Endometrium (tissue), 2 donors: ENCODE results near the gene SELPLG.
"Not testable (repeated sequence)": the region's sequence is repeated elsewhere in the genome, so short reads cannot be mapped to it uniquely, and the experiment has no call there.

Experiments used
- FAIRE-seq: peaks from 2 replicates; lab custom pipeline; 2012; peaks lifted over from hg19 to GRCh38; lab: Jason Lieb, UNC
- donor health status: control.
- donor health status: control.

Gene SELPLG

DNA sequence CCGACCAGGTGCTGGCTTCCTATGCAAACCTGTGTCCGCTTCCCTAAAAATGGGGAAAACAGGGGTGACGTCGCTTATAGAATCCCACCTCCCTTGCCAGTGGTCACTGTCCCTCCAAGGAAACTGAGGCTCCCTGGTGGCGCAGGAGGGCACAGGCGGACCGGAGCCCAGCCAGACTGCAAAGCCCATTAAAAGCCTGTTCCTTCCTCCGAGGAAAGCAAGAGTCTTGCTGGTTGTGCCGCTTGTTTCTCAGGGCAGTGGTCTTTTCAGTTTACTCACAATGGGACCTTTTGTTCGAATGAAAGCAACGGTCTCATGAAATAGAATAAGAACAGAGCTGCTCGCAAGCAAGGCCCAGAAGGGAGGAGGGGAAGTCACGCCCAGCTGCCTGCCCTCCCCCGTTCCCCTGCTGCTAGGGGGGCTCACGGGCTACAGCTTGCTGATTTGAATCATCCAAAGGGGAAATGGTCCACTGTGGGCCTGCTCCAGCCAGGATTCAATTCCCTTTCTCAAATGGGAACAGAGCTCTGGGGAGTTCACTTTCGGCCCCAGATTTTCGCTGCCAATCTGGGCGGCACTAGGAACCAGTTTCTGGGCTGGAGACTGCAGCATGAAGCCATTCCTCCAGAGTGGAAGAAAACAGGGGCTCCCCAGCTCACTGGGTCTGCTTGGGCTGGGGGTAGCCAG lies 4.6 kb upstream of the SELPLG start:
- no peak for FAIRE-seq

DNA sequence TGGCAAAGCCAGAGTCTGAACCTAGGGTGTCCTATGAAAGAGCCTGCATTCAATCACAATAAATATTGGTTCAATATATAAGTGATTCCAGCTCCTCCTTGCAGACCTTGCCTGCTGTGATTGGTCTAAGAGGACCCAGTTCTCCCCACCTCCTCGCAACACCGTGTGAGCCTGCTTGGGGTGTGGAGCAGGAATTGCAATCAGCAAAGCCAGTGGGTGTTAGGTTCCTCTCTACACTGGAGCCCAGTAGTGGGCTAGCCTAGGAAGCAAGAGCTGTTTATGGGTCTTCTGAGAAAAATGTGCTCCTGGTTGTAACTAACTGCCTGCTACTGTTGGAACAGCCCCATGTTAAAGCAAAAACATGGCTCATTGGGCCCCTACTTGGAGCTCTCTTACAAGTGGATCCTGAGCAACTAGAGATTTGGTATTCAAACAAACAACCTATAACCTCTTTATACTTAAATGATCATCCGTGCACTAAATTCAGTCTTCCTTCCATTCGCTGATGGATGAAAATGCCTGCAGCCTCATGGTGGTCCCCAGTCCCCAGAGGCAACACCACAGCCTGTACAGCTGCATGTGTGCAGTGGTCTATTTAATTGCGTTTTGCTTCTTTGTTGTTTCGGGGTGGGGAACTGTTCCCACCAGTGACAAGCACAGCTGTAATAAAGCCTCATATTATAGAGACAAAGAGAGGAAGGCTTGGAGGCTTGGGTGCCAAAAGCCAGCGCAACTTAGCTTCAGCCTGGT lies 3.7 kb upstream of the SELPLG start:
- no peak for FAIRE-seq

DNA sequence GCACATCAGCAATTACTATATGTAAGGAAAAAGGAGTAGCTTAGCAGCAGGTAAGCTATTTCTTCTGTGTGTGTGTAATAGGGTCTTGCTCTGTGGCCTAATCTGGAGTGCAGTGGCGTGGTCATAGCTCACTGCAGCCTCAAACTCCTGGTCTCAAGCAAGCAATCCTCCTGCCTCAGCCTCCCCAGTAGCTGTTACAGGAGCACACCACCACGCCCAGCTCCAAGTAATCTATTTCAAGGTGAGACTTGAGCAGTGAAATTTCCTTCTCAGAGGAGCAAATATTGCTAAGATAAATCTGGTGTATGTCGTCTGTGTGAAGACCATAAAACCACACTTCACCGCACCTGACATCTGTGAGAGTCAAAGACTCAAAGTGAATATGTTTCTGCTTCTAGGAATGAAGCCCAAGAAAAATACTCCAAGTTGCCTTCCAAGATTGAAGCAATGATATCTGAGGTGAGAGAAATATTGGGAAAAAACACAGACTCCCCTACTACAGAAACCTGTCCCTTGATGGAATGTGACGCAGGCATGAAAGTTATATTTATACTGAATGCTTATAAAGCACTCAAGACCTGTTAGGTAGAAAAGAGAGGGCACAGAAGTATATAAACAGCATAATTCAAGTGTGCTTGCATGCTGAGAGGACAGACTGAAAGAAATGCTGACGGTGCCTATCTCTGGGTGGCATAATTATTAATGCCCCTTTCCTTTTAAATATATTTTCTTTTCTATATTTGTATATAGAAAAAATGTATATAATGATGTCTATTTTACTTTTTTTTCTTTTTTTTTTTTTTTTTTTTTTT lies 2.5 kb upstream of the SELPLG start:
- FAIRE-seq, result no peak

DNA sequence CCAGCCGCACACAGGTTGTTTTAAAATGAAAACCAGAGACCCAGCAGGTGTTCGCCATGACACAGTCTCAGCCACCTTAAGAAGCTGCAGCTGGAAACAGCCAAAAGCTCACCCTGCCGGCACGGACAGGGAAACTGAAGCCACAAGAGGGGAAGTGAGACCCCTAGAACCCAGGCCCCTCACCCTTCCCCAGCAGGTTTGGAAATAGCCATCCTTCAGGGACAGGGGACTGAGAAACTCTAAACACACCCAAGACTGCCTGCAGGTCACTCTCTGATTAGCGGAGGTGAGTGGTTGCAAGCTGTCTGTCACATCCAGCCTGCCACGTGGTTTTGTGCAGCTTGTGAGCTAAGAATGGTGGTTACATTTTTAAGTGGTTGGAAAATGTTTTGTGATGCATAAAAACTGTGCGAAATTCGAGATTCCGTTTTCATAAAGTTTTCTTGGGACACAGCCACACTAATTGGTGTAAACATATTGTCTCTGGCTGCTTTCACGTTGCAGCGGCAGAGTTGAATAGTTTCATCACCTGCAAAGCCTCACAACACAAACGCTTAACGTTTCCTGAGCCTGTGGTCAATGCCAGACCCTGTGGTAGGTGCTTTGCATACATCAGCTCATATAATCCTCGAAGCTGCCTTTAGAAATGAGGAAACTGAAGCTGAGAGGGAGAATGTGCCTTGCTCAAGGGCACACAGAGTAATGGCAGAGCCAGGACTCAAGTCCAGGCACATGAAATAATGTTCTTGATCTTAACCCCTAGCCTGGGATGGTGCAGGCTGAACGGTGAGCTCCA lies 1.7 kb upstream of the SELPLG start:
- no peak for FAIRE-seq

DNA sequence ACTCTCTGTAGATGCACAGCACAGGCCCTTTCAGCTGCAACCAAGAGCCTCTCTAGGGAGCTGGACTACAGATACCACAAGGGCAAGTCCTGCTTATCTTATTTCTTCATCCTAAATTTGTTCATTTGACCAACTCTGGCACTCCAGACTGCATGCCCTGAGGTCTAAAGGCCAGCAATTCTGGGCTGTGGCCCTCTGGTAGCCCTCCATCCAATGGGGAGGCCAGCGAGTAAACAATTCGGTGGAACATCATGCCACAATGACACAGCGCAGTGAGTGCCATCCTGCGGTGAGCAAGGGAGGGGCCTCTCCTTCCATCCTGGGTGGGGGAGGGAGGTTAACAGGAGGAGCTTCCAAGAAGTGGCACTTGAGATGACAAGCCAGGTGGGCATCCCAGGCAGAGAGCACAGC lies 652 bp upstream of the SELPLG start:
- no peak for FAIRE-seq

DNA sequence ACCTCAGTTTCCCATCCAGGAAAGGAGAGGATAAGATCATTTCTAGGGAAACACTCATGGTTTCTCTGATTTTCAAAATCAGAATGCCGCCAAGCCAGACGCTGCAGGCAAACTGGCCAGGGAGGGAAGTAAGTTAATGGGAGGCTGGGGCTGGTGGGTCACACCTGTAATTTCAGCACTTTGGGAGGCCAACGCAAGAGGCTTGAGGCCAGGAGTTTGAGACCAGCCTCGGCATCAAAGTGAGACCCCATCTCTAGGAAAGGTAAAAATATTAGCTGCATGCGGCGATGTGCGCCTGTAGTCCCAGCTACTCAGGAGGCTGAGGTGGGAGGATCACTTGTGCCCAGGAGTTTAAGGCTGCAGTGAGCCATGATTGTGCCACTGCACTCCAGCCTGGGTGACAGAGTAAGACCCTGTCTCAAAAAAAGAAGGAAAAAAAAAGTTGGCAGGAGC lies 587 bp downstream of the SELPLG start:
- no peak for FAIRE-seq

DNA sequence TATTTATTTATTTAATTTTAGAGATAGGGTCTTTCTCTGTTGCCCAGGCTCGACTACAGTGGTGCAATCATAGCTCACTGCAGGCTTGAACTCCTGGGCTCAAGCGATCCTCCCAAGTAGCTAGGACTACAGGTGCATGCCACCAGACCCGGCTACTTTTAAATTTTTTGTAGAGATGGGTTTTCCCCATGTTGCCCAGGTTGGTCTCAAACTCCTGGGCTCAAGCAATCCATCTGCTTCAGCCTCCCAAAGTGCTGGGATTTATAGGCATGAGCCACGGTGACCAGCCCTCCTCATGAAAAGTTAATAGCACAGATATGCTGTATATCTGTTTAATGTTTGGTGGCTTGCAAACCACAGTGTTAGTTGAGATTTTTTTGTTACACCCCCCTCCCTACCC lies 2.4 kb downstream of the SELPLG start:
- FAIRE-seq, result not testable (repeated sequence)

DNA sequence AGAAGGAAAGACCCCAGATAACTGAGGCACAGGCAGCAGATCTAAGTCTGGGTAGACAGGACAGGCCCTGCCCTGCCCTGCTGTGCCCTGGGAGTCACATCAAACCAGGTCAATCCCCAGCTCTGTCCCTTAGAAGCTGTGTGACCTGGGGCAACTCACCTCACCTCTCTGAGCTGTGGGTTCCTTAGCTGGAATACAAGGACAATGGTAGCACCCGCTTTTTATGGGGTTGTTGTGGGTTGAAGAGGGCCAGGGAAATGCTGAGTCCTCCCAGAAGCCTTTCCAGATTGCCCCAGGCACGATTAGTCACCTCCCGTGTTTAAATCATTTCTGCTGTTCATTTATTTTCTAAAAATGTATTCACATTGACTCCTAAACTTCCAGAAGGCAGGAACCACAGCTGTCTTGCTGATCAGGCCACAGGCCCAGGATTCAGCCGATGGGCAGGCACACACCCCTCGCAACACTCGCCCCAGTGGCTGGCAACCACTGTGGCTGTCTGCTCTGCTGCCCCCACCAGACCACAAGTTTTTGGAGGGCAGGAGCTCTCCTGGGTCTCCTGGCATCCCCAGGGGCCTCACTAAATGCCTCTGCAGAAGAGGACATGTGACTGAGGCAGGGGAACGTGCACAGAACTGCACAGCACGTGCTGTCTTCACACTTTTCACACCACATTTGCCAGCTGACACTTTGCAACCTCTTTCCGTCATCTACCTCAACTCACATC lies 3.0 kb downstream of the SELPLG start:
- FAIRE-seq, result no peak

DNA sequence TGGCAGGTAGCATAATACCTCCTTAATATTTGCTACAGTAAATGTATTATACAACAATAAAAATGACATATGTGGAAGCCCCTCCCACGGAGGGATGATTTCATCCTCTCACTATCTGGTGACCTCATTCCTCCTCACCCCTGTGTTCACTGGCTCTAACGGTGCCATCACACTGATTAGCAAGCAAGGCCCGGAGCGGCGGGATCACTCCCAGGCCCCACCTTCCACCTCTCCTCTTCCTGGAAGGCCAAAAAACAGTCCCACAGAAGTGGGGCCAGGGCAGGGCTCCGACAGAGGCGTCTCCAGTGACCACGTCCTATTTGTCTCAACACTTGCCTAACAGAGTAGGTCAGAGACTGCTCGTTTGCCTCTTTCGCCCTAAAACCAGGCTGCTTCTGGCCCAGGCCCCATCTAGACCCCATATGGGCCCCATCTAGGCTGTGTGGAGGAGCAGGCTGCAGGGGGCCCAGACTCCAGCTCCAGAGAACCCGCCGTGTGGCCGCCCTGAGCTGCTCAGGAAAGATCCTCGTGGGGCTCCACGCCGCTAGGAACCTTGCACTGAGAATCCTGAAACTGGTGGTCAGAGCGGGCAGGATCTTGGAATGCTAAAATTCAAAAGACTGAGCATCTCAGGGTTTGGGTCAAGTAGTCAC lies 3.7 kb downstream of the SELPLG start:
- FAIRE-seq, result no peak

DNA sequence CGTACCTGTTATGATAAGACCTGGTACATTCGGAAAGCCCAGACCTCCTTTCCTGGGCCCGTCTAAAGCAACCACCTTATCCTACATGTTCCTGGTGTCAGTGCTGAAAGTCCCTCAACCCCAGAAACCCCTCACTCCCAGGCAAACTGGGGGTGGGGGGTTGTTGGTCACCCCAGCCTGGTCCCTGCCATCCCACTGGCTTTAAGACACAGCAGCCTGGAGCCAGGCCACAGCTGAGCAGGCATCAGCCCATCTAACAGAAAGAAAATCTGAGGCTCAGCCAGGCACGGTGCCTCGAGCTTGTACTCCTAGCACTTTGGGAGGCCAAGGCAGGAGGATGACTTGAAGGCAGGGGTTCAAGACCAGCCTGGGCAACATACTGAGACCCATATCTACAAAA lies 4.5 kb downstream of the SELPLG start:
- no peak for FAIRE-seq

DNA sequence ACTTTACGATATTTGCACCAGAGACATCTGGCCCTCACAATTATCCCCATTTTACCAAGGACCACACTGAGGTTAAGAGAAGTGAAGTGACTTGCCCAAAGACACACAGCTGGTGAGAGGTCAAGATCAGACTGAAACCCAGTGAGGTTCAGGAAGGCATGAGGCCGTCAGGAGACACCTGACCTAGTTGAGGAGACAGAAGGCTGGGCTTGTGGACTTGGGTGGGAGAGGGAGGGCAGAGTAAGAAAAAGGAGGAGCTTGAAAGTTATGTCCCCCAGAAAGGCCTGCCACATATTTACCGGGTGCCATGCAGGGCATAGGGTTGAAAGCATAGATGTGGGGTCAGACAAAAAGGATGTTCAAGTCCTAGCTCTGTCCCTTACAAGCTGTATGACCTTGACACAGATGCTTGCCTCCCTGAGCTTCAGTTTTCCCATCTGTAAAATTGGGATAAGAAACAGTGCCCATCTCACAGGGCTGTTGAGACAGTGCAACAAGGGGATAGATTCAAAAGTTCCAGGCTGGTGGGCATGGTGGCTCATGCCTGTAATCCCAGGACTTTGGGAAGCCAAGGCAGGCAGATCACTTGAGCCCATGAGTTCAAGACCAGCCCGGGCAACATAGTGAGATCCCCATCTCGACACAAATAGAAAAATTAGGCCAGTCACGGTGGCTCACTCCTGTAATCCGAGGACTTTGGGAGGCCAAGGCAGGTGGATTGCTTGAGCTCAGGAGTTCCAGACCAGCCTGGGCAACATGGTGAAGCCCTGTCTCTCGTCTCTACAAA lies 6.4 kb downstream of the SELPLG start:
- FAIRE-seq, result no peak

DNA sequence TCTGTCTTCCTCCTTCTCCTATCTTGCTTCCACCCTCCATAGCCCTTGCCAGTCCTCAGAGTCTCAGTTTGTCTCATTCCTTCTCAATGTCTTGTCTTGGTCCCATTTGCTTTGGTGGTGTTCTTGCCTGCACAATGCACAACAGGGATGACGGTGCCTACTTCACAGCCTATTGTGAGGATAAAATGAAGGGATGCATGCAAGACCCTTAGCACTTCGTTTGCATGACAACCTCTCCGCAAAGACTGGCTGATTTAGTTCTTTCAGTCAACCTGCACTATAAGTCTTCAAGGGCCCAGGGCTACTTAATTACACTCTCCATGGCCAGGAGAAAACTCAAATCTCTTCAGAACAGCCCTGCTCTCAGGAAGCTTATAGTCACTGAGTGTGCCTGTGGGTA lies 8.5 kb downstream of the SELPLG start:
- no peak for FAIRE-seq

DNA sequence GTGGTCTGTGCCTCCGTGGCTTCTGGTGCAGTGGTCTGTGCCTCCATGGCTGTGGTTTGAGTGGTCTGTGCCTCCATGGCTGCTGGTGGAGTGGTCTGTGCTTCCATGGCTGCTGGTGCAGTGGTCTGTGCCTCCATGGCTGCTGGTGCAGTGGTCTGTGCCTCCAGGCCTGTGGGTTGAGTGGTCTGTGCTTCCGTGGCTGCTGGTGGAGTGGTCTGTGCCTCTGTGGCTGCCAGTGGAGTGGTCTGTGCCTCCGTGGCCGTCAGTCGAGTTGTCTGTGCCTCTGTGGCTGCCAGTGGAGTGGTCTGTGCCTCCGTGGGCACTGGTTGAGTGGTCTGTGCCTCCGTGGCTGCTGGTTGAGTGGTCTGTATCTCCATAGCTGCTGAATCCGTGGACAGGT lies 10.1 kb downstream of the SELPLG start:
- no peak for FAIRE-seq

DNA sequence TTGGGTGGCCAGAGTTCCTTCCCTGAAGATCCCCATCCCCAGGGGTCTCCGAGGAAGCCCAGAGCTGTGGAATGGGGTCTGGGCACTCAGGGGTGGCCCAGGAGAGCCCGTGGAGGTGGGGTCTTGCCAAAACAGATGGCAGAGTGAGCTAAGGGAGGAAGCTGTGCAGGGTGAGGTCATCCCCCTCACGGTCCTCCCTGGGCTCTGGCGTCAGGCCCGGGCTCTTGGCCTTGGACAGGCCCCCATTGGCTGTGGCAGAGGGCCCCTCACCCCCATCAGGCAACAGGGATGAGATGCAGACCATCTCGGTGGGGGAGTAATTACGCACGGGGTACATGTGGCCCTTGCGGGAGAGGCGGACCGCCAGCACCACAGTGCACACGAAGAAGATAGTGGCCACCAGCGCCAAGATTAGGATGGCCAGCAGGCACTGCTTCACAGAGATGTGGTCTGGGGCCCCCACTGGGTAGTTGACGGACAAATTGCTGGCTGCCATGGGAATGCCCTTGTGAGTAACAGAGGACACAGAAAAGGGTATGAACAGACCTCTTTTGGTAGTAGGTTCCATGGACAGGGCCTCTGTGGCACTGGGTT lies 10.7 kb downstream of the SELPLG start:
- no peak for FAIRE-seq

DNA sequence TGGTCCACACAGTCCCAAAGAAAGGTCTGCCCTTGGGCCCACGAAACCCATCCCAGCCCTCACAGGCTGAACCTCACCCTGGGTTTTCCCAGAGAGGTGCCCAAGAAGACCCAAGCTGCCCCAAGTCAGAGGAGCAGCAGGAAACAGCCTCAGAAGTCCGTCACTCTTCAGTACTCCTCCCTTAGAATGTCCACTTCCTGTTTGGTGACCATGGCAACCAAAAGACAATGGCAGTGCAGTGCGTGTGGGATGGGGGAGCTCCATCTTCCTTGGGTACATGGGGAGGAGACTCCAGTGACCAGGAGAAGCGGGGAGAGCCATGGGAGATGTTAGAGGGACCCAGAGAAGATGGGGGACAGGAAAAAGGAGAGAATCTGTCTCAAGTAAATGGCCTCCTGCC lies 11.3 kb downstream of the SELPLG start:
- FAIRE-seq, result no peak

DNA sequence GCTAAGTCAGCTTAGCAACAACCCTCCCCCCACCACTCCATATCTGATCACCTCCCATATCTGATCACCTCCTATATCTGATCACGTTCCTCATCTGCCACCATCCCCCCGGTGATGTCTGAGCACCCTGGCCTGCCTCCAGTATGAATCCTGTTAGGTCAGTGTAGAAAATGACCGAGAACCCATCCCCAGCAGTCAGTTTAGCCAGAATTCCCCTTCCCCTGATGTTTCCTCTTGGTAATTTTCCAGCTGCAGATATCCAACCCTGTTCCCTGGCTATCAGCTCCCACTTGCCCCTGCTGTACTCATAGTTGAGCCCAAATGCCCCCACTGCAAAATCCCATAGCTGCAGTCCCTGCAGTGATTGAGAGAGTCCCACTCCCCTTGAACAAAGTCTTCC lies 12.5 kb downstream of the SELPLG start:
- FAIRE-seq, result no peak

DNA sequence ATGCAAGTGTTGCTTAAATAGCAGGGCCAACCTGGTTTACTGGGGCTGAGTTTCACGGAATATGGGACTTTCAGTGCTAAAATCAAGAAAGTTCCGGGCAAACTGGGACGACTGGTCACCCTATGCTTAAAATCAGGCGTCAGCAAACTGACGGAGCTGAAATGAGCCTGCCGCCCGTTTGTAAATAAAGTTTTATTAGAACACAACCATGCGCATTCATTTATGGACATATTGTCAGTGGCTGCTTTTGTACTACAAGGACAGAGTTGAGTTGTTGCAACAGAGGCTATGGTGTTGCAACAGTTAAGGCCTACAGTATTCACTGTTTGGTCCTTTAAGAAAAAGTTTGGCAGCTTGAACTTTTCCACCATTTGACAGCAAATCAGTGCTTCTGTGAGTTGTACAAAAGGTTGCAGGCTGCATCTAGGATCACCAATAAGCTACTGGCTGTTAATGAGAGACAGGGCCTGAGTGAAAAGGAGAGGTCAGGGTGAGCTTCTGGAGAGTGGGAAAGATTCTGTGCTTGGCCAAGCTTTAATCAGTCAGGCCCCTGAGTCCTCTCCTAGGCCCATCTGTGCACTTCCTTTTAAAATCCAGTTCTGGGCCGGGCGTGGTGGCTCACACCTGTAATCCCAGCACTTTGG lies 13.3 kb downstream of the SELPLG start:
- no peak for FAIRE-seq

DNA sequence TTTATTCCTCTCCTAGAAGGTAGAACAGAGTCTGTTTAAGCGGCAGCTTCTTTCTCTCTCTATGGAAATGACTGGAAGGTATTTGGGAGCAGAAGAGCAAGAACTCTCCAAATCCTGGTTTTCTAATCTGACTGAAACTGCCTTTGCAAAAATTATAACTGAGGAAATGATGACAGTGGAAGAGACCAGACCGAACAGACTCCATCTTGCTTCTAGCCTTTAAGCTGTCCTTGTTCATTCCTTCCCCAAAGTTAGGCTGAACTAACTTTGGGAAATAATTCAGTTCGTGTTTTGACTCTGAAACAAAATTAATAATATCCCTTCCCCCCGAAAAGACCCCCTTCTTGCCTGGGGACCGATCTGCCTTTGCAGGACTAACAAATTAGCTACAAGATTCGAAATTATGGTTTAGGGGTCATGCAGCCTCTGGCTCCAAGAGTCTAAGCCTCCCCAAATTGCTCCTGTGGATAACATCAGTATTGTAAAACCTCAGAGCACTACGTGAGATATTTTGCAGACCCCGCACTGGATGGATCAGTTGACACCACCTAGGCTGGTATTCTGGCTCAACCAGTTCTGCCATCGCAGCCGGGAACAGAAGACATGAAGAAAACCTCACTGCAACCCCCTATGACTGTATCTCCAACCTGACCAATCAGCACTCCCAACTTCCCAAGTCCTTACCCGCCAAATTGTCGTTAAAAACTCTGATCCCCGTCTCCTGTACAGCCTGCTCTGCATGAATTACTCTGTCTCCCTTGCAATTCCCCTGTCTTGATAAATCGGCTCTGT lies 14.1 kb downstream of the SELPLG start:
- no peak for FAIRE-seq

DNA sequence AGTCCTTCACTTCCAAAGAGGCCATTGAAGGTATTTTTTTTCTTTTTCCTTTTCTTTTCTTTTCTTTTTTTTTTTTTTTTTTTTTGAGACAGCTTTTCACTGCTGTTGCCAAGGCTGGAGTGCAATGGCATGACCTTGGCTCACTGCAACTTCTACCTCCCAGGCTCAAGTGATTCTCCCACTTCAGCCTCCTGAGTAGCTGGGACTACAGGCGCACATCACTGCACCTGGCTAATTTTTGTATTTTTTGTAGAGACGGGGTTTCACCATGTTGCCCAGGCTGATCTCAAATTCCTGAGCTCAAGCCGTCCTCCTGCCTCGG lies 14.8 kb downstream of the SELPLG start:
- FAIRE-seq, result not testable (repeated sequence)
